Lung (tissue), 12 donors: Measurements from ENCODE around the gene TMC5. TPM values are rescaled to one million over a fixed set of nuclear protein-coding genes. Genes with fewer than 3 reads are reported as not detected.

Experiments used
- ATAC-seq: fragments of 200-7000 bp; cut with Tn5 transposase; one replicate; pipeline ENCODE4 v1.9.1; 2020; ENCODE audit warnings: moderate number of reproducible peaks; ENCODE audit not compliant: insufficient read depth, low FRiP score
- DNase-seq, 3 donors: peaks; one replicate each; pipeline ENCODE4 v3.0.0-alpha.2; 2013 to 2017
- H3K27ac ChIP-seq, 2 donors: one replicate each; pipeline ENCODE4 v1.5.1; 2013; ENCODE audit warnings: mild to moderate bottlenecking in 2 of 2, moderate library complexity in 2 of 2, control low read depth in 1 of 2, inconsistent platforms in 1 of 2, low read depth in 1 of 2, low read length in 1 of 2
- H3K27me3 ChIP-seq, 3 donors: one replicate each; pipeline ENCODE4 v1.5.1; 2013; ENCODE audit warnings: low read length in 2 of 3; ENCODE audit not compliant: control insufficient read depth in 3 of 3, insufficient read depth in 3 of 3
- H3K36me3 ChIP-seq, 4 donors: one replicate each; pipeline ENCODE4 v1.5.1; 2013; ENCODE audit warnings: low read length in 4 of 4, mild to moderate bottlenecking in 1 of 4, moderate library complexity in 1 of 4; ENCODE audit not compliant: control insufficient read depth in 4 of 4, insufficient read depth in 4 of 4
- H3K4me1 ChIP-seq, 5 donors: one replicate each; pipeline ENCODE4 v1.5.1; 2013; ENCODE audit warnings: low read length in 5 of 5, mild to moderate bottlenecking in 2 of 5, moderate library complexity in 1 of 5; ENCODE audit not compliant: control insufficient read depth in 5 of 5, insufficient read depth in 5 of 5
- H3K4me3 ChIP-seq: one replicate; pipeline ENCODE4 v1.5.1; 2013; ENCODE audit warnings: mild to moderate bottlenecking, control low read depth, moderate library complexity
- H3K9ac ChIP-seq, 2 donors: one replicate each; pipeline ENCODE4 v1.5.1; 2013; ENCODE audit warnings: low read length in 2 of 2, control low read depth in 1 of 2; ENCODE audit not compliant: insufficient read depth in 1 of 2
- H3K9me3 ChIP-seq, 4 donors: one replicate each; pipeline ENCODE4 v1.5.1; 2013; ENCODE audit warnings: low read length in 3 of 4, mild to moderate bottlenecking in 1 of 4, moderate library complexity in 1 of 4; ENCODE audit not compliant: control insufficient read depth in 4 of 4, insufficient read depth in 3 of 4
- WGBS, 2 donors: extraction: QIAGEN DNeasy Blood & Tissue Kit; methylation state at CpG; one replicate each; pipeline ENCODE4 v1.1.7; 2013; 5-methylcytosine and 5-hydroxymethylcytosine counted together
- polyA plus RNA-seq, 2 donors: library from polyadenylated mRNA; stranded (reverse); fragments of 200-250 nt; gene quantifications; one replicate each; pipeline ENCODE4 v1.2.1, GENCODE V29; 2013
- total RNA-seq, 2 donors: library from RNA; depleted of rRNA in 1 of 2; stranded (reverse); fragments of >200 nt in 1 of 2; gene quantifications; one replicate each; pipeline ENCODE4 v1.2.1, GENCODE V29; 2014 to 2021
- TF ChIP-seq, protein P1 (sequence below): IDR thresholded peaks from 2 replicates; pipeline ENCODE4 v1.5.1; 2012; ENCODE audit warnings: mild to moderate bottlenecking; ENCODE audit errors: control extremely low read depth, extremely low read depth
- donor health status: control.
- donor health status: control.
- donor health status: Bipolar disorder and iron deficiency.
- donor health status: healthy.
- donor health status: DM: yes; HTN: yes; CAD: no.

The TMC5 gene
- total and polyA plus RNA-seq, 4 donors, result 43.2 to 129 (median 53.4) TPM

DNA sequence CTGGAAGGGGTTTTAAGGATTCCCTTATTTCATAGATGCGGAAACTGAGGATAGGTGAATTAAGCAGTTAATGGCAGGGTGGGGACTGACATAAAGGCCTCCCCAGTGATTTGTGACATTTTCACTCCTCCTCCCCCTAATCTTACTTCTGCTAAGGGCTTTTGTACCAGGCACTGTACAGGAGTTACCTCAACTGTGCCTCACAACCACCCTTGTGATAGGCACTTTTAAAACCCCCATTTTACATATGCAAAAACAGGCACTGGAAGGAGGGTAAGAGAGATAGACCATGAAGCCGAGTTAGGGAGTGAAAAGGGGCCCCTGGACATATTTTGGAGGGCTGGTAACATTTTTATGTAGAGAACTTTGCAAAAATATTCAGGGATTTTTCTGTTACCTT, 105.1 kb downstream of the TMC5 start:
- H3K36me3 ChIP-seq, result peaks cover 0 to under 1% (median 0%) of the 10 kb centered on the region in 4 donors
- DNase-seq (no peak), ATAC-seq (no peak)
- no peak overlapping the region for H3K9ac ChIP-seq
- H3K4me3 ChIP-seq, result no peak overlapping the region
- H3K27ac ChIP-seq, result peak overlapping the region in 1 of 2 donors; percentile 26
- TF ChIP-seq, protein P1, sequence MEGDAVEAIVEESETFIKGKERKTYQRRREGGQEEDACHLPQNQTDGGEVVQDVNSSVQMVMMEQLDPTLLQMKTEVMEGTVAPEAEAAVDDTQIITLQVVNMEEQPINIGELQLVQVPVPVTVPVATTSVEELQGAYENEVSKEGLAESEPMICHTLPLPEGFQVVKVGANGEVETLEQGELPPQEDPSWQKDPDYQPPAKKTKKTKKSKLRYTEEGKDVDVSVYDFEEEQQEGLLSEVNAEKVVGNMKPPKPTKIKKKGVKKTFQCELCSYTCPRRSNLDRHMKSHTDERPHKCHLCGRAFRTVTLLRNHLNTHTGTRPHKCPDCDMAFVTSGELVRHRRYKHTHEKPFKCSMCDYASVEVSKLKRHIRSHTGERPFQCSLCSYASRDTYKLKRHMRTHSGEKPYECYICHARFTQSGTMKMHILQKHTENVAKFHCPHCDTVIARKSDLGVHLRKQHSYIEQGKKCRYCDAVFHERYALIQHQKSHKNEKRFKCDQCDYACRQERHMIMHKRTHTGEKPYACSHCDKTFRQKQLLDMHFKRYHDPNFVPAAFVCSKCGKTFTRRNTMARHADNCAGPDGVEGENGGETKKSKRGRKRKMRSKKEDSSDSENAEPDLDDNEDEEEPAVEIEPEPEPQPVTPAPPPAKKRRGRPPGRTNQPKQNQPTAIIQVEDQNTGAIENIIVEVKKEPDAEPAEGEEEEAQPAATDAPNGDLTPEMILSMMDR, result no peak
- H3K9me3 ChIP-seq, result no peaks in the 10 kb centered on the region
- H3K4me1 ChIP-seq, result peaks cover 0 to 40% (median 13%) of the 10 kb centered on the region in 5 donors
- WGBS, 2 donors, result 72 to 90% methylated on average over 2 of the region's 2 CpGs
- no peaks in the 10 kb centered on the region for H3K27me3 ChIP-seq

DNA sequence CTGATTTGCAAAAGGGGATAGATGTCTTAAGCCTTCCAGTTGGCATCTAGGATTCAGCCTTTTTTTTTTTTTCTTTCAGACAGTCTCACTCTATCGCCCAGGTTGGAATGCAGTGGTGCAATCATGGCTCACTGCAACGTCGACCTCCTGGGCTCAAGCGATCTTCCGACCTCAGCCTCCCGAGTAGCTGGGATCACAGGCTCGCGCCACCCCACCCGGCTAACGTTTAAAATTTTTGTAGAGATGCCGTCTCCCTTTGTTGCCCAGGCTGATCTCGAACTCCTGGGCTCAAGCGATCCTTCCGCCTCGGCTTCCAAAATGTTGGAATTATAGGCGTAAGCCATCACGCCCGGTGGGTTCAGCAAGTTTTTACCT, 105.5 kb downstream of the TMC5 start:
- WGBS, 2 donors, result 62 to 76% methylated on average over 18 of the region's 18 CpGs
- Histone ChIP-seq H3K27ac (peak overlapping the region in 1 of 2 donors; percentile 66), H3K9me3 (no peaks in the 10 kb centered on the region), H3K36me3 (peaks cover 0 to 5% (median 0%) of the 10 kb centered on the region in 4 donors), H3K9ac (no peak overlapping the region), H3K4me1 (peaks cover 0 to 40% (median 13%) of the 10 kb centered on the region in 5 donors), H3K27me3 (no peaks in the 10 kb centered on the region), H3K4me3 (no peak overlapping the region)
- no peak for ATAC-seq
- TF ChIP-seq, protein P1, result no peak
- peak in 1 of 3 donors; percentile 7 for DNase-seq

DNA sequence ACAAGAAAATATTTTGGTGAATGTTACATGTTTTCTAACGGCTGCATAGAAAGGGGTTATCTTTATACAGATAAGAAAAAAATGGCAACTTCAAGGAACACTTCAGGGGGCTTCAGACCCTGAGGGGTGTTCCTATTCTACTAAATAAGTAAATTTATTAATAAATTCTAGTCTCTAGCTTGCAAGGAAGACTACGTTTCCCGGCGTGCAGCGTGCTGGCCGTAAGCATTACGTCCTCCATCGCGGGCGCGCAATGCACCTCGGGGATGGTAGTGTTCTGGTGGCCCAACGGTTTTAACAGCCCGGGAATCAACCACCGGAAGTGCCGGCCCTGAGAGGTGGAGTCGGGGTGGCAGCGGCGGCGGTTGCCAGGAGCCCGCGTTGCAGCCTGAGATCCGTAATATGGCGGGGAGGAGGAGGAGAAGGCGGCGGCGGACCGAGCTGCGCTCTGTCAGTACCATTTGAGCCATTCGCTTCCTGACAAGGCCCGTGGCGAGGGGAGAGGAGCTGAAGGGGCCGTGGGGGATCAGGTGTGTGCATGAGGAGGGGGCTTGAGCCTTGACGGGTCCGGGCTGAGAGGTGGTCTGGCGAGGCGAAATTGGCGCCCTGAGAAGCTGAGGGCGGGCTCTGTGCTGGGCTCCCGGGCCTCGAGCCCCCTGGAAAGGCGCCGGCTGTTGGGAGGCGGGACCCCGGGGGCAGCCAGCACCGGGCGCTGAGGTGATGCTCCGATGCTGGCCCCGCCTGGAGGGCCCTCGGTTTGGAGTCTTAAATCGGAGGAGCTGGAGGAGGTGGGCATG, 106.1 kb downstream of the TMC5 start, which contains the start of gene CCP110:
TSS of gene CCP110 (plus strand) at position 384 of the 797 bp plus-strand sequence. CDS start 3,940 bp downstream, outside the sequence.
- no peaks in the 10 kb centered on the region for H3K27me3 ChIP-seq
- H3K36me3 ChIP-seq, result peaks cover 4 to 10% (median 5%) of the 10 kb centered on the region in 4 donors
- peak; percentile 97 to 98 (median 98) for DNase-seq
- H3K27ac ChIP-seq, result peak within 1 kb of the TSS; percentile 30 to 81
- peak within 1 kb of the TSS; percentile 59 to 75 for H3K9ac ChIP-seq
- no peaks in the 10 kb centered on the region for H3K9me3 ChIP-seq
- 1 to 2% methylated on average over 49 to 51 of the region's 51 CpGs for WGBS, 2 donors
- TF ChIP-seq, protein P1, result no peak
- ATAC-seq, result peak; percentile 86
- peaks cover 0 to 40% (median 13%) of the 10 kb centered on the region in 5 donors for H3K4me1 ChIP-seq
- peak within 1 kb of the TSS; percentile 93 for H3K4me3 ChIP-seq
